ENCODE data around the gene RAMACL.
"Not testable (repeated sequence)": the region's sequence is repeated elsewhere in the genome, so short reads cannot be mapped to it uniquely, and the experiment has no call there.

Gene RAMACL

GRCh38 chr6:166556863-166557322 is 29.6 kb downstream of the RAMACL start:
- no peak for DNase-seq

DNA sequence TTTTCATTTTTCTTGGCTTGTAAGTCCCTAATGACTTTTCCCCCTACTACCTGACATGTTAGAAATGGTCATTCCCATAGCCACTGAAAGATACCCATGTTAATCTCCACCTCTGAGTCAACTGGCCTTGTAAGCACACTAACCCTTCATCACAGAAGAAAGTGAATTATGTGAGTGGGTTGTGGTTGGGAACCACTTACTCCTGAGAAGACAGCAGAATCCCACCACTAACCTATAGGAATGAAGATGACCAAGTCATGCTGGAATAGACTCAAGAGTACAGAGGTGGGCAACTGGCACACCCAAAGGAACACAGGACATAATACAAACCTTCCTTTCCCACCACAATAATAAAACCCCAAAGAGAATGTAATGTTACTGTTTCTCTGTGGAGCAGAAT is 30.1 kb downstream of the RAMACL start:
- no peak for DNase-seq

- DNase-seq = no peak
Observed at GRCh38 chr6:166555086-166555485, 31.4 kb downstream of the RAMACL start.

DNA sequence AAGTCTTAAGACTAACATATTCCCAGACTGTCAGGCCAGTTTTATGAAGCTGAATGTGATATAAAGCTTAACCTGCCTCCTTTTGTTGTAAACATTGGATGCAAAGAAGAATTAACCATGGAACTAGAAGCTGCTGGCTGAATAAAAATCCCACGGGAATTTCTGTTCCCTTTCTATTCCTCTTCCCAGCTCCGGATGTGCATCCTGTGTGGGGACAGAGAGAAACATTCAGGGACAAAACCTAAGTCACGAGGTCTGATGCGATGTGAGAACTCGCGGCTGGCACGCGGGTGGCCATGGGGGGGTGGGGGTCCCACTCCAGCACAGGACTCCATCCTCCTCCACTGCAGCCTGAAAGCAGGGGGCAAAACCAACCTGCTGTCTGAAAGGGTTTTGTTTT is 32.2 kb downstream of the RAMACL start:
- DNase-seq = no peak

DNA sequence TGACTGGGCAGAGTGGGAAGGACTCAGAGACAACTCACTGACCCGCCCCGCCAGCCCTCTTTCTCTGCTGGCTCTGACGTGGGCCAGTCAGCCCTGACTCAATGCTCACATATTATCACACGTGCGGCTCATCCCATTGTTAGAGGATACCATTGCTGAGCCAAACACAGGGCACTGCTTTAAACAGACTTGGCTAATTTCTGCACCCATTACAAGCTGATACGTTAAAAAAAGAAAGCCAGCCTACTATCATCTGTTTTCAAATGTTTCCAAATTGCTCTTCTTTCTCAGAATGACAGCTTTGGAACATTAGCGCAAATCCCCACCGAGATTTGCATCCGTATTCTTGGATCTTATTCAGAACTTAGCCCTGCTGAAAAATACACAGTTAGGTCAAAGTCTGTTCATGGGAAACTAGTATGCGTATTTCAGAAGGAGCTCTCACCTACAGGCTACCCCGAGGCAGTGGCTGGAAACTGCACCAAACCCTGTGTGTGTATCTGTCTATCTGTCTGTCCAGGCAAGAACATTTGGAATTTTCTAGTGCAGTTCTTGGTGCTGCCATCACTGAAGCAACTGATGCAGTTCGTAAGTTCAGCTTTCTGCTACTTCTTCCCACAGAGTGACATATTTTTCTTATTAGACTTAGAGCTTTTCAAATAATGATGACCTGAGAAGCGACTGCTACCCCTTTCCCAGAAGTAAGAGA is 32.8 kb downstream of the RAMACL start:
- no peak for DNase-seq

GRCh38 chr6:166552600-166552999 is 33.9 kb downstream of the RAMACL start:
- no peak for DNase-seq

- no peak for DNase-seq
Observed at GRCh38 chr6:166551754-166552495, 34.6 kb downstream of the RAMACL start.

- DNase-seq = no peak
Observed at GRCh38 chr6:166546653-166547052, 39.8 kb downstream of the RAMACL start.

GRCh38 chr6:166545156-166546034 is 41.1 kb downstream of the RAMACL start:
- no peak for DNase-seq

GRCh38 chr6:166544296-166544605 is 42.2 kb downstream of the RAMACL start:
- DNase-seq = no peak

DNA sequence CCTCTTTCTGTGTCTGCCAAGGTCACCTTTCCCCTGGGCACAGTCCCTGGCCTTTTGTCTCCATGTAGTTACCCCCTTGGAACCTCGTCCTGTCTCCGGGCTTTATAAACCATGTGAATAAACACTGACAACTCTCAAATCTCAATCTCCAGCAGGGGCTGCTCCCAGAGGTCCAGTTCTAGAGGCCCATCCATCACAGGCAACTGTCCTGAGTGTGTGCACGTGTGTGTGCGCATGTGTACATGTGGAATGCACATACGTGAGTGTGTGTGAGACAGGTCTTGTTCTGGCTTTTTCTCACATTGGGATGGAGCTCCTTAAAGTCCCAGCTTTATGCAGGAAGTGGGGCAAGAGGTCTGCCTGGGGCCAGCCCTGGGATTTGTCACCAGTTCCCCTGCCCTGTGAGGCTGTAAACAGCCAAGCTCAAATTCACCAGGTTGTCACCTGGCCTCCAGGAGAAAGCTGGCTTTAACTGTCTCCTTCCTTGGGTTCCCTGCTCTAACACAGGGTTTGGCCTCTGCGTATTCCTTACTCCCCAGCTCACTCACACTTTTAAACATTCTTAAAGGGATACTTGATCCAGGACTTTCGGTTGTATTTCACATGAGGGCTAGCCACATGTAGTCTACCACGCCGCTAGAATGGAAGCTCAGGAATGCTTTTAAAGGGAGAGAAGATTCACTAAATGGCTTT is 42.7 kb downstream of the RAMACL start:
- DNase-seq = no peak

- no peak for DNase-seq
Observed at GRCh38 chr6:166542580-166542912, 43.9 kb downstream of the RAMACL start.

DNA sequence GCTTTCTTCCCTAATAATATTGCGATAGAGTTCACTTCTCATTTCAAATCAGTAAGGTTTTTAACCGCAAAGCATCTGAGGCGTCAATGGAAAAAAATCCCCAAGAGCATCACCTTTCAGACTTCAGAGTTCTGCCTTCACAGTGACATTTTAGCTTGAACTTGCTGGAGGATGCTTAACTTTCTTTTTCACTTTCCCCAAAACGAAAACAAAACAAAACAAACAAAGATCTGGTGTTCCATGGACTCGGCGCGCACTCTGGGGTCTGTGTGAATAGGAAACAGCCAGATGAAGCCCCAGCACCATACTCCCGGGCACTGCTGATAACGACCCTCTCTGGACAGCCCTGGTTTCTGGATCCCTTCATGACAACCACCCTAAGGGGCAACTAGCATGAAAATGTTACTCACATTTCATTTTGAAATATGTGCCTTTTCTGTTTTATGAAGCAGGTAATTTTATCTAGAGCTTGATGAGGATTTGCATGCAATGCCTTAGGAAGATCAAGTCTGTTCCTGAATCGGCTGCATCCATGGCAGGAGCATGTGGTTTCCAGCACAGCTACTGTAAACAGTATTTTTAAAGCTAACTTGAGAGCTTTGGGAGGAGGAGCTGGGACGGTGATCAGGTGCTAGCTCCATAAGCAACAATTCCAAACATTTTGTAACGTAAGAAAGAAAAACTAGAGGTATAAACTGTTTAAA is 44.5 kb downstream of the RAMACL start:
- DNase-seq = no peak

DNA sequence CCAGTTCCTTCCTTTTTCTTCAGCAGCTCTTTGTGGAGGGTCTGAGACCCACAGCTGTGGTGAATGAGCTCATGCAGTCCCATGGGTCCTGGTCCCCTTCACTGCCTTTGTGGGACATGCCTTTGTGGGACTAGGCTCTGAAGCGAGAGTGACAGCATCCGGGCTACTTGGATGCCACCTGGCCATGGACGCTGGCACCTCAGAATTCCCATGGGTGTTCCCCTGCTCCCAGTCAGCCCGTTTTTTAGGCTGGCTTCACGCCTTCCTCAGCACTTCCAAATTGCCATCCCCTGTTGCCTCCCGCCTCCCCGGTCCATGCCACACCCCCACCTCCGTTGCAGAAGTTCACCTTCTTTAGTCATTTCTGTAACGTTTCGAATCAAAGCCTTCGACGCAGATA is 45.1 kb downstream of the RAMACL start:
- no peak for DNase-seq

DNA sequence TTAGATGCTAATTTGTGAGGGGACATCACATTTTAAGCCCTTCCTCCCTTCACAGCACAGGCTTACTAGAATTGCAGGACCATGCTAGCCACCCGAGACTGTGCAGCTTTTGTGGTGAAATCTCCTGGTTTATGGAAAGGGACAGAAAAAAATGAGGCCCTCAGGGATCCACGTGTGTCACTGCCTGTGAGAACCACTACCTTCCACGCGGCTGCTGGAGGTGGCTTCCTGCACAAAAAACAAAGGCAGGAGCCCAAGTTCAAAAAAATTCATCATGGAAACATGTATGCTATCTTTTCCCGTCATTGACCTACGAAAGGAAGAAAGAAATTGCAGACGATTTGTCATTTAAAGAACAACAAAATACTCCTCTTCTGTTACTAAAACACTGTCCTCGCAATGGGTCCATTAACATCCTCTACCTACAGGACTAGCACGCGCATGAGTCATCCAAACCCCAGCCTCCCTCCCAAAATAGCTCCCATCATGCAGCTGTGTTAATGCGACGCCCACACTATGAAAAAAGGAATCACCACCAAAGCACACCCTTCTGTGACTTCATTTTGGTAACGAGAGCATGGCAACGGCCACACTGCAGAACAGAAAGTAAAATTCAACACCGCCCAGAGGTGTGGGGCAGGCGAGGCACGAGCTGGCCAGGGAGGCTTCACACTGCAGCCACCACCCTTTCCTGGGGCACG is 45.7 kb downstream of the RAMACL start:
- DNase-seq = no peak

DNA sequence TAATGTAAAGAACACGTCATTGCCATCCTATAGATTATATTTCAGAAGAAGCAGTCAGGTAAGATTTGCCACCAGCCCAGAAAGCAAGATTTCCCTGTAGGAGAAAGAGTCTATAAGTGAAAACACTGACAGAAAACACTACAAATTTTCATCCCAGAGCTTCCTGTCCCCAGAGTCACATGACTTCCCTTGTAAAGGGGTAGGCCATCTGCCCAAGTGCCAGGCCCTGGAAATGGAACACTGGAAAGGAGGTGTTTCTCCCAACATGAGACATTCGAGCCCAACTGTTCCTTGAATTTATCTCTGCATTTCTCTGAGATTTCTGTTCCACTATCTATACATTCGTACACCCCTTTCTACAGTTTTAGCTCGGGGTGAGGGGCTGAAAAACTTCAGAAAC is 46.9 kb downstream of the RAMACL start:
- DNase-seq = no peak

DNA sequence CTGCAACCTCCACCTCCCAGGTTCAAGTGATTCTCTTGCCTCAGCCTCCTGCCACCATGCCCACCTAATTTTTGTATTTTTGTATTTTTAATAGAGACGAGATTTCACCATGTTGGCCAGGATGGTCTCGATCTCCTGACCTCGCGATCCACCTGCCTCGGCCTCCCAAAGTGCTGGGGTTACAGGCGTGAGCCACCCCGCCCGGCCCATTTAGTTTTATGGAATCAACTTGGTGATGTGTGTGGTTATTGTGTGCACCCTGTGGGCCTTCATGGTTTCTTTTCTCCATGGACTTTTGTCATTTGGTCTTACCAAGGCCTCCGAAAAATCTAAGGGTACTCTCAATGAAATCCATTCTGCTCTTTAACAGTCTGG is 47.5 kb downstream of the RAMACL start:
- DNase-seq = not testable (repeated sequence)

GRCh38 chr6:166538297-166539010 is 48.0 kb downstream of the RAMACL start:
- no peak for DNase-seq

GRCh38 chr6:166534658-166535406 is 51.6 kb downstream of the RAMACL start:
- DNase-seq = no peak

Data from right kidney (tissue), 1 donor.